Neuron (in vitro differentiated cells): ENCODE data around the gene MTHFSD.

Source experiments
- H2AFZ ChIP-seq: one replicate; pipeline ENCODE4 v1.6.1; 2013; ENCODE audit warnings: low read depth, mild to moderate bottlenecking, inconsistent platforms, low read length, moderate library complexity
- H3K27me3 ChIP-seq: one replicate; pipeline ENCODE4 v1.6.1; 2013; ENCODE audit warnings: low read length; ENCODE audit not compliant: insufficient read depth
- H3K36me3 ChIP-seq: one replicate; pipeline ENCODE4 v1.6.1; 2013; ENCODE audit warnings: low read length; ENCODE audit not compliant: insufficient read depth
- H3K4me1 ChIP-seq: one replicate; pipeline ENCODE4 v1.6.1; 2013; ENCODE audit warnings: low read length; ENCODE audit not compliant: insufficient read depth
- H3K4me3 ChIP-seq: 2 replicates; pipeline ENCODE4 v1.5.1; 2013; ENCODE audit warnings: mild to moderate bottlenecking, low read length, moderate library complexity
- H3K9me3 ChIP-seq: one replicate; pipeline ENCODE4 v1.6.1; 2013; ENCODE audit warnings: low read length

Gene MTHFSD

DNA sequence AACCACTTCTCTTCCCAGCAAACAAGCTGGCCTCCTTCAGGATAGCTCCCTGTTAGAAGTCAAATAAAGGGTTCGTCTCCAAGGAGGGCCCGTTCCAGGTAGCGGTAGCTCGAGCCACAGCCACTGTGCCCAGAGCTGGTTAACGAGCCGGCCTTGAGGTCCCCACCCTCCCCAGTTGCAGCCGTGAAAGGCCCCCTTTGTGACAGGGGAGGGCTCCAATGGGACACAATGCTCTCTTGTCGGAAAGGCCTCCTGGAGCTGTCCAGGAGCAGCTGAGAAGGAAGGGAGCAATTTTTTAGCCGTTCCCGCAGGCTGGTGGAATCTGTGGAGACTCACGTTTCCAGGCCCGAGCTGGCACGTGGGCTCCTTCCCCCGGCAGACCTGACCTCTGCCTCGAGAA lies 74.6 kb downstream of the MTHFSD start:
- Histone ChIP-seq H3K27me3 (peaks cover 62% of the 10 kb centered on the region), H2AFZ (no peak overlapping the region), H3K9me3 (peaks cover 4% of the 10 kb centered on the region), H3K36me3 (no peaks in the 10 kb centered on the region), H3K4me3 (no peak overlapping the region), H3K4me1 (no peaks in the 10 kb centered on the region)
